ENCODE measurements around the gene ADGRG7. TPM values are rescaled to one million over a fixed set of nuclear protein-coding genes. Genes with fewer than 3 reads are reported as not detected.

ADGRG7 gene
- total and polyA plus RNA-seq, 9 of the 15 experiments (the other 6 are each of a cell fraction or from before 2014, with no cell fraction given): 0.03 TPM; not detected in 7

GRCh38 chr3:100650651-100651619, 41.5 kb downstream of the ADGRG7 start (continued):
- TF ChIP-seq ZNF318 (IDR thresholded peaks at IDR 0.05; ENCODE audit: borderline replicate concordance in 1 of 2, low read depth in 1 of 2) (no peak), E2F3 (CRISPR knock-in tag; IDR thresholded peaks at IDR 0.05) (no peak), CBFA2T2 (conservative IDR thresholded peaks at IDR 0.05) (no peak), E2F1 (CRISPR knock-in tag; IDR thresholded peaks at IDR 0.05) (no peak), IFI16 (CRISPR knock-in tag; IDR thresholded peaks at IDR 0.05) (no peak), HDAC1 (IDR thresholded peaks at IDR 0.05) (no peak), ZNF121 (CRISPR knock-in tag; conservative IDR thresholded peaks at IDR 0.05) (no peak), SMARCA5 (IDR thresholded peaks at IDR 0.05) (no peak), ZNF253 (CRISPR knock-in tag; conservative IDR thresholded peaks at IDR 0.05) (no peak), RUNX1 (IDR thresholded peaks at IDR 0.05; ENCODE audit: low read depth) (no peak), MTA2 (IDR thresholded peaks at IDR 0.05; ENCODE audit: low read depth) (no peak), PHTF2 (CRISPR knock-in tag; IDR thresholded peaks at IDR 0.05) (no peak), HNRNPUL1 (IDR thresholded peaks at IDR 0.05; ENCODE audit: low read length) (no peak), ELF1 (tag; IDR thresholded peaks at IDR 0.05) (peak; percentile 59; the same call in 1 of the 2 replicates), JUNB (CRISPR knock-in tag; conservative IDR thresholded peaks at IDR 0.05) (0 out of 2 replicates have a peak, but pooled peaks have one; percentile 39), HEY1 (CRISPR knock-in tag; IDR thresholded peaks at IDR 0.05; ENCODE audit: borderline replicate concordance) (no peak), ZNF197 (CRISPR knock-in tag; IDR thresholded peaks at IDR 0.05; ENCODE audit: low read depth) (no peak), MTA1 (IDR thresholded peaks at IDR 0.05; ENCODE audit: borderline replicate concordance) (no peak)
